Smooth muscle cell (in vitro differentiated cells): Measurements from ENCODE around the gene RTKN2. TPM values are rescaled to one million over a fixed set of nuclear protein-coding genes. Genes with fewer than 3 reads are reported as not detected.

Experiments
- DNase-seq: peaks from one replicate; lab custom pipeline; 2025; ENCODE audit not compliant: unreplicated experiment; lab: John Stamatoyannopoulos, UW
- H2AFZ ChIP-seq: fragments of 200-600 bp; sonication (generic); 2 replicates; pipeline ENCODE4 v1.6.0; 2016; ENCODE audit warnings: antibody characterized with exemption, low read depth, mild to moderate bottlenecking
- H3F3A ChIP-seq: fragments of 200-600 bp; sonication (generic); 2 replicates; pipeline ENCODE4 v1.6.0; 2017; ENCODE audit warnings: antibody characterized with exemption, low read depth
- H3K27ac ChIP-seq: fragments of 200-600 bp; sonication (generic); 2 replicates; pipeline ENCODE4 v1.5.1; 2016; ENCODE audit warnings: low read depth, mild to moderate bottlenecking
- H3K27me3 ChIP-seq: fragments of 200-600 bp; sonication (generic); 2 replicates; pipeline ENCODE4 v1.6.1; 2016; ENCODE audit warnings: low read depth, mild to moderate bottlenecking
- H3K36me3 ChIP-seq: fragments of 200-600 bp; sonication (generic); 2 replicates; pipeline ENCODE4 v1.5.1; 2016; ENCODE audit warnings: low read depth
- H3K4me1 ChIP-seq: fragments of 200-600 bp; sonication (generic); 2 replicates; pipeline ENCODE4 v1.5.1; 2016; ENCODE audit warnings: low read depth
- H3K4me2 ChIP-seq: fragments of 200-600 bp; sonication (generic); 2 replicates; pipeline ENCODE4 v1.6.0; 2016; ENCODE audit warnings: mild to moderate bottlenecking
- H3K4me3 ChIP-seq: fragments of 200-600 bp; sonication (generic); 2 replicates; pipeline ENCODE4 v1.5.1; 2016; ENCODE audit warnings: mild to moderate bottlenecking
- H3K79me2 ChIP-seq: fragments of 200-600 bp; sonication (generic); 2 replicates; pipeline ENCODE4 v1.6.0; 2016; ENCODE audit warnings: low read depth, mild to moderate bottlenecking
- H3K9ac ChIP-seq: fragments of 200-600 bp; sonication (generic); 2 replicates; pipeline ENCODE4 v1.6.0; 2016; ENCODE audit warnings: low read depth
- H3K9me3 ChIP-seq: fragments of 200-600 bp; sonication (generic); replicated peaks from 2 replicates; pipeline ENCODE4 v1.5.1; 2016; ENCODE audit warnings: low read depth
- H4K20me1 ChIP-seq: fragments of 200-600 bp; sonication (generic); 2 replicates; pipeline ENCODE4 v1.6.0; 2016; ENCODE audit warnings: low read depth
- CTCF ChIP-seq: fragments of 200-600 bp; sonication (generic); IDR thresholded peaks from 2 replicates; pipeline ENCODE4 v1.5.1; 2017; ENCODE audit warnings: borderline replicate concordance, mild to moderate bottlenecking, antibody characterized with exemption; ENCODE audit not compliant: insufficient read depth, poor library complexity, severe bottlenecking
- WGBS: methylation state at CpG from one replicate; pipeline ENCODE4 v1.1.7; 2016; ENCODE audit warnings: low lambda C conversion rate; 5-methylcytosine and 5-hydroxymethylcytosine counted together
- polyA plus RNA-seq: library from polyadenylated mRNA; unstranded; fragments of >200 nt; fragmentation: Nextera tagmentation; extraction: Ambion mirVana; gene quantifications from 2 replicates; pipeline ENCODE4 v1.2.1, GENCODE V29; 2016
- total RNA-seq: library from RNA; depleted of rRNA; stranded (reverse); fragments of >200 nt; gene quantifications from 2 replicates; pipeline ENCODE4 v1.2.3, GENCODE V29; 2014

The RTKN2 gene
- total and polyA plus RNA-seq, 2 experiments from 2014 or later = 1.6 to 4.9 TPM

DNA sequence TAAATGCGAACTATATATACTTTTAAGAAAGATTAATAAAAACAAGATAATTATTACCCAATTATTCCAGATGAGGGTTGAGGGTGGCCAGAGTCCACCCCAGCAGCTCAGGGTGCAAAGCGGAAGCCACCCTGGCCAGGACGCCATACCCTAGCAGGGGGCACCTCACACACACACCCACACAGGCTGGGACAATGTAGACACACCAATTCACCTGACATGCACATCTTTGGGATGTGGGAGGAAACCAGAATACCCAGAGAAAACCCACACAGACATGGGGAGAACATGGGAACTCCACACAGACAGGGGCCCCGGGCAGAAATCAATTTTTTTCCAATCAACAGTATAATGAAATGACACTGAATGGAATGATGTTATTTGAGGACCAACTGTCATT is 86.0 kb downstream of the RTKN2 start:
- no peaks in the 10 kb centered on the region for H3K36me3 ChIP-seq
- H3K9ac ChIP-seq = no peak overlapping the region
- H3K27me3 ChIP-seq = no peaks in the 10 kb centered on the region
- no peak for DNase-seq
- 100% methylated on average over 4 of the region's 4 CpGs for WGBS
- H3K9me3 ChIP-seq = no peaks in the 10 kb centered on the region
- no peaks in the 10 kb centered on the region for H3K79me2 ChIP-seq
- H3K4me2 ChIP-seq = no peak overlapping the region
- peaks cover 5% of the 10 kb centered on the region for H3K4me1 ChIP-seq
- no peaks in the 10 kb centered on the region for H3F3A ChIP-seq
- TF ChIP-seq CTCF = no peak
- no peak overlapping the region for H3K27ac ChIP-seq
- no peak overlapping the region for H3K4me3 ChIP-seq
- H4K20me1 ChIP-seq = no peaks in the 10 kb centered on the region
- H2AFZ ChIP-seq = no peak overlapping the region

DNA sequence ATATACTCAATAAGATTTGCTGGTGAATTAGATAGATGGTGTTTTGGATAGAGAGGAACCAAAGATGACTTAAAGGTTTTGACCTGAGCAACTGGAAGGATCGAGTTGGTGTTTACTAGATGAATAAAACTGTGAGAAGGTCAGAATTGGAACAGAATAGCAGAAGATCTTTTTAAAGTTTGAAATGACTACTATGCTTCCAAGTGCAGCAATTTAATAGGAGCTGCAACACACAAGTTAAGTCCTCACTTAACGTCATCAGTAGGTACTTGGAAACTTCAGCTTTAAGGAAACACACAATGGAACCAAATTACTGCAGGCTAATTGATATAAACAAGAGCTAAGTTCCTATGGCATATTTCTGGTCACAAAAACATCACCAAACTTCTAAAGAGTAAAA is 86.5 kb downstream of the RTKN2 start:
- Histone ChIP-seq H3K4me1 (peaks cover 5% of the 10 kb centered on the region), H3K9ac (no peak overlapping the region), H3K4me3 (no peak overlapping the region), H3F3A (no peaks in the 10 kb centered on the region), H3K27me3 (no peaks in the 10 kb centered on the region), H3K27ac (no peak overlapping the region), H3K36me3 (no peaks in the 10 kb centered on the region), H3K79me2 (no peaks in the 10 kb centered on the region), H3K9me3 (no peaks in the 10 kb centered on the region), H3K4me2 (no peak overlapping the region), H4K20me1 (no peaks in the 10 kb centered on the region), H2AFZ (no peak overlapping the region)
- WGBS = 93% methylated on average over 2 of the region's 2 CpGs
- no peak for TF ChIP-seq CTCF
- no peak for DNase-seq

GRCh38 chr10:62180677-62181076 is 88.0 kb downstream of the RTKN2 start:
- Histone ChIP-seq H3K4me1 (no peaks in the 10 kb centered on the region), H3K79me2 (no peaks in the 10 kb centered on the region), H3K27me3 (no peaks in the 10 kb centered on the region), H3K4me2 (no peak overlapping the region), H3K27ac (no peak overlapping the region), H3K9me3 (no peaks in the 10 kb centered on the region), H3K4me3 (no peak overlapping the region), H2AFZ (no peak overlapping the region), H3F3A (no peaks in the 10 kb centered on the region), H4K20me1 (no peaks in the 10 kb centered on the region), H3K9ac (no peak overlapping the region), H3K36me3 (no peaks in the 10 kb centered on the region)
- TF ChIP-seq CTCF = no peak
- DNase-seq = no peak
- 98% methylated on average over 4 of the region's 4 CpGs for WGBS

- Histone ChIP-seq H3K4me1 (no peaks in the 10 kb centered on the region), H3K36me3 (no peaks in the 10 kb centered on the region), H3K9ac (no peak overlapping the region), H2AFZ (no peak overlapping the region), H3F3A (no peaks in the 10 kb centered on the region), H3K27me3 (no peaks in the 10 kb centered on the region), H3K4me3 (no peak overlapping the region), H3K4me2 (no peak overlapping the region), H3K9me3 (no peaks in the 10 kb centered on the region), H3K79me2 (no peaks in the 10 kb centered on the region), H4K20me1 (no peaks in the 10 kb centered on the region), H3K27ac (no peak overlapping the region)
- TF ChIP-seq CTCF = no peak
- DNase-seq = no peak
- 94% methylated on average over 2 of the region's 2 CpGs for WGBS
Observed at GRCh38 chr10:62178568-62178967, 90.1 kb downstream of the RTKN2 start.
